GM18526 (cell line): ENCODE measurements around the gene CREBBP.

Source experiments
- POLR2A ChIP-seq: IDR thresholded peaks from 3 replicates; pipeline ENCODE4 v1.6.1; 2011; ENCODE audit not compliant: insufficient read length; ENCODE audit errors: extremely low read depth

The CREBBP gene

GRCh38 chr16:3782566-3782965, 97.9 kb downstream of the CREBBP start:
- TF ChIP-seq POLR2A = no peak

- TF ChIP-seq POLR2A = no peak
Measured at GRCh38 chr16:3781421-3781820, 99.1 kb downstream of the CREBBP start.

GRCh38 chr16:3780570-3780969, 99.9 kb downstream of the CREBBP start:
- TF ChIP-seq POLR2A = no peak

GRCh38 chr16:3776316-3776715, 104.2 kb downstream of the CREBBP start:
- TF ChIP-seq POLR2A = no peak

GRCh38 chr16:3774819-3775218, 105.7 kb downstream of the CREBBP start:
- no peak for TF ChIP-seq POLR2A

- TF ChIP-seq POLR2A = no peak
Measured at GRCh38 chr16:3774156-3774767, 106.3 kb downstream of the CREBBP start.

GRCh38 chr16:3773663-3774062, 106.8 kb downstream of the CREBBP start:
- TF ChIP-seq POLR2A = no peak

- no peak for TF ChIP-seq POLR2A
Measured at GRCh38 chr16:3771513-3771912, 109.0 kb downstream of the CREBBP start.

- no peak for TF ChIP-seq POLR2A
Measured at GRCh38 chr16:3770530-3770929, 110.0 kb downstream of the CREBBP start.

- no peak for TF ChIP-seq POLR2A
Measured at GRCh38 chr16:3769942-3770341, 110.6 kb downstream of the CREBBP start.

GRCh38 chr16:3769013-3769412, 111.5 kb downstream of the CREBBP start:
- TF ChIP-seq POLR2A = no peak

- TF ChIP-seq POLR2A = no peak
Measured at GRCh38 chr16:3767333-3767986, 113.1 kb downstream of the CREBBP start.

GRCh38 chr16:3766177-3766576, 114.3 kb downstream of the CREBBP start:
- TF ChIP-seq POLR2A = no peak

GRCh38 chr16:3764409-3764808, 116.1 kb downstream of the CREBBP start:
- TF ChIP-seq POLR2A = no peak

GRCh38 chr16:3762107-3762750, 118.3 kb downstream of the CREBBP start:
- TF ChIP-seq POLR2A = no peak

GRCh38 chr16:3761375-3762106, 119.0 kb downstream of the CREBBP start:
- no peak for TF ChIP-seq POLR2A

GRCh38 chr16:3760518-3760917, 120.0 kb downstream of the CREBBP start:
- no peak for TF ChIP-seq POLR2A

- no peak for TF ChIP-seq POLR2A
Measured at GRCh38 chr16:3759736-3760135, 120.8 kb downstream of the CREBBP start.
